K562 (cell line): ENCODE results near the gene KNDC1. TPM values are rescaled to one million over a fixed set of nuclear protein-coding genes. Genes with fewer than 3 reads are reported as not detected.

Source experiments
- ATAC-seq: fragments of 200-7000 bp; cut with Tn5 transposase; 3 replicates; pipeline ENCODE4 v1.9.1; 2020; ENCODE audit warnings: moderate library complexity
- BruUV-seq: library from RNA; stranded (reverse); fragments of 400-500 nt; replicated peaks from 2 replicates; lab custom pipeline; 2021; lab: Mats Ljungman, UMichigan
- CTCF ChIA-PET: fragments of 300-600 bp; formaldehyde crosslinking; extraction: SDS; loops from one replicate; lab custom pipeline; 2021; ENCODE audit warnings: low intra/inter-chr PET ratio; lab: Yijun Ruan, JAX
- POLR2A ChIA-PET: fragments of 300-600, 350-650 bp; sonication (Branson Sonifier 250); formaldehyde crosslinking; extraction: SDS; loops from one replicate; lab custom pipeline; 2021; ENCODE audit warnings: antibody characterized with exemption, inconsistent platforms; lab: Yijun Ruan, JAX
- DNase-seq, 4 experiments: peaks; one replicate each; pipeline versions ENCODE4 v3.0.0 to v3.0.0-alpha.2; 2011 to 2018; ENCODE audit warnings: low spot score in 3 of 4, mixed read lengths in 3 of 4; ENCODE audit errors: extremely low read depth in 1 of 4
- FAIRE-seq: peaks from 2 replicates; lab custom pipeline; 2011; peaks lifted over from hg19 to GRCh38; lab: Jason Lieb, UNC
- H2AFZ ChIP-seq: 2 replicates; pipeline ENCODE4 v1.6.0; 2011; ENCODE audit warnings: low read depth, low read length, control low read depth, inconsistent platforms
- H3K27ac ChIP-seq: fragments of 200-600 bp; 3 replicates; pipeline ENCODE4 v1.8.0; 2011; ENCODE audit warnings: low read depth, mild to moderate bottlenecking, control low read depth, inconsistent platforms, low read length, moderate library complexity, mixed read lengths; ENCODE audit errors: extremely low read depth
- H3K27me3 ChIP-seq, 2 experiments: fragments of 300-600 bp in 1 of 2; 2 replicates in 1 of 2; 3 replicates in 1 of 2; pipeline versions ENCODE4 v1.6.0 to v1.8.0; 2011; ENCODE audit warnings: inconsistent platforms in 2 of 2, low read length in 2 of 2, mild to moderate bottlenecking in 1 of 2, mixed read lengths in 1 of 2, moderate library complexity in 1 of 2; ENCODE audit not compliant: control insufficient read depth in 2 of 2, insufficient read depth in 2 of 2
- H3K36me3 ChIP-seq: fragments of 300-600 bp; 3 replicates; pipeline ENCODE4 v1.8.0; 2011; ENCODE audit warnings: mild to moderate bottlenecking, low read length, inconsistent platforms; ENCODE audit not compliant: control insufficient read depth, insufficient read depth
- H3K4me1 ChIP-seq, 2 experiments: fragments of 200-600 bp in 1 of 2; replicated peaks in 1 of 2; 2 replicates in 1 of 2; 3 replicates in 1 of 2; pipeline versions ENCODE4 v1.5.1 to v1.8.0; 2011; ENCODE audit warnings: inconsistent platforms in 2 of 2, low read length in 2 of 2, mild to moderate bottlenecking in 1 of 2, mixed read lengths in 1 of 2, moderate library complexity in 1 of 2; ENCODE audit not compliant: control insufficient read depth in 2 of 2, insufficient read depth in 2 of 2
- H3K4me2 ChIP-seq: 2 replicates; pipeline ENCODE4 v1.6.1; 2011; ENCODE audit warnings: low read length, control low read depth, inconsistent platforms, mixed read lengths; ENCODE audit not compliant: insufficient read depth
- H3K4me3 ChIP-seq: fragments of 200-600 bp; sonication (generic), shearing (Covaris generic); 2 replicates; pipeline ENCODE4 v1.5.1; 2016; ENCODE audit warnings: control low read depth, inconsistent platforms
- H3K79me2 ChIP-seq: fragments of 200-600 bp; 3 replicates; pipeline ENCODE4 v1.8.0; 2011; ENCODE audit warnings: low read length, inconsistent platforms; ENCODE audit not compliant: control insufficient read depth, insufficient read depth
- H3K9ac ChIP-seq, 2 experiments: 2 replicates each; pipeline versions ENCODE4 v1.6.0 to v1.6.1; 2011; ENCODE audit warnings: low read depth in 2 of 2, low read length in 2 of 2, control low read depth in 1 of 2, inconsistent platforms in 1 of 2, mild to moderate bottlenecking in 1 of 2, mixed read lengths in 1 of 2; ENCODE audit not compliant: insufficient read depth in 1 of 2
- H3K9me1 ChIP-seq: one replicate; pipeline ENCODE4 v1.6.0; 2011; ENCODE audit warnings: inconsistent platforms, mild to moderate bottlenecking, low read length, moderate library complexity; ENCODE audit not compliant: control insufficient read depth, insufficient read depth
- H3K9me3 ChIP-seq: replicated peaks from 2 replicates; pipeline ENCODE4 v1.5.1; 2011; ENCODE audit warnings: low read depth, low read length, inconsistent platforms; ENCODE audit not compliant: control insufficient read depth, insufficient read depth
- H4K20me1 ChIP-seq: replicated peaks from 2 replicates; pipeline ENCODE4 v1.6.1; 2011; ENCODE audit warnings: low read length, inconsistent platforms, mixed read lengths; ENCODE audit not compliant: control insufficient read depth, insufficient read depth
- ATF7 ChIP-seq: fragments of 450-650 bp; IDR thresholded peaks from 2 replicates; pipeline ENCODE4 v1.7.1; 2014; ENCODE audit warnings: mild to moderate bottlenecking, moderate library complexity
- CBX3 ChIP-seq, 2 experiments: IDR thresholded peaks; 1 replicate in 1 of 2; 2 replicates in 1 of 2; pipeline ENCODE4 v1.6.1; 2012; ENCODE audit warnings: inconsistent platforms in 2 of 2, low read length in 2 of 2, borderline replicate concordance in 1 of 2, control low read depth in 1 of 2
- DACH1 ChIP-seq: fragments of 450-650 bp; IDR thresholded peaks from 2 replicates; pipeline ENCODE4 v1.6.1; 2018; ENCODE audit not compliant: partially characterized antibody
- HMG20A ChIP-seq: fragments of 450-650 bp; formaldehyde crosslinking; conservative IDR thresholded peaks from 2 replicates; pipeline ENCODE4 v1.4.0; 2020; ENCODE audit warnings: mild to moderate bottlenecking, mixed read lengths
- ILK ChIP-seq: fragments of 450-650 bp; IDR thresholded peaks from 2 replicates; pipeline ENCODE4 v1.6.1; 2016; ENCODE audit warnings: missing genetic modification characterization, low read depth, mild to moderate bottlenecking, missing compliant biosample characterization, moderate library complexity, borderline replicate concordance
- MGA ChIP-seq: fragments of 450-650 bp; IDR thresholded peaks from 2 replicates; pipeline ENCODE4 v1.6.1; 2016; ENCODE audit warnings: mild to moderate bottlenecking, moderate library complexity
- WGBS: fragments of 100-300 bp; shearing (Covaris generic); methylation state at CpG from one replicate; pipeline ENCODE4 v1.1.6; 2016; ENCODE audit warnings: low coverage, mixed read lengths; ENCODE audit not compliant: insufficient coverage; ENCODE audit errors: missing lambda C conversion rate; 5-methylcytosine and 5-hydroxymethylcytosine counted together
- in situ Hi-C: fragments of 300-500 bp; cut with MboI; formaldehyde crosslinking; loops from 4 replicates; pipeline ENCODE4 v1.15.0; 2018; ENCODE audit warnings: inconsistent platforms, mixed read lengths
- intact Hi-C: fragments of 100-400 bp; cut with micrococcal nuclease; formaldehyde crosslinking; loops from 2 replicates; pipeline ENCODE4 v1.14.2; 2022
- polyA plus RNA-seq, 8 experiments: library from polyadenylated mRNA; depleted of rRNA in 4 of 8; stranded (reverse) in 5 of 8; unstranded in 3 of 8; fragments of >200 nt; fragmentation: Nextera tagmentation in 2 of 8; fragmentation: Illumina TruSeq in 1 of 8; extraction: Ambion mirVana in 2 of 8; extraction: Trizol in 1 of 8; gene quantifications; 2 replicates each; pipeline versions ENCODE4 v1.2.1 to v1.2.3, GENCODE V29; 2011 to 2014; ENCODE audit warnings: inconsistent platforms in 1 of 8, missing spikeins in 1 of 8
- total RNA-seq, 7 experiments: library from RNA; depleted of rRNA in 6 of 7; stranded (reverse); fragments of >200 nt in 6 of 7; fragmentation: Illumina TruSeq in 2 of 7; extraction: Trizol in 2 of 7; gene quantifications; 2 replicates each; pipeline versions ENCODE4 v1.2.1 to v1.2.3, GENCODE V29; 2011 to 2021; ENCODE audit warnings: low replicate concordance in 1 of 7

The KNDC1 gene
- total and polyA plus RNA-seq, 9 of the 15 experiments (the other 6 are each of a cell fraction or from before 2014, with no cell fraction given): 0.07 to 0.26 (median 0.11) TPM; not detected in 6

- no peak overlapping the region for H3K4me3 ChIP-seq
- H3K4me1 ChIP-seq: peaks cover 16 to 92% of the 10 kb centered on the region in 2 experiments
- no peak for ATAC-seq
- no peaks in the 10 kb centered on the region for H4K20me1 ChIP-seq
- H3K27me3 ChIP-seq: no peaks in the 10 kb centered on the region
- BruUV-seq: no TSS peak
- POLR2A ChIA-PET: interaction anchor here (1.3 kb wide), 1 partner anchor 9 kb away, joined by 4 read pairs; no protein-coding TSS in a partner anchor
- H3K36me3 ChIP-seq: no peaks in the 10 kb centered on the region
- H3K9ac ChIP-seq: no peak overlapping the region
- no peaks in the 10 kb centered on the region for H3K9me3 ChIP-seq
- CTCF ChIA-PET: no interaction called here
- H3K4me2 ChIP-seq: no peak overlapping the region
- no peaks in the 10 kb centered on the region for H3K9me1 ChIP-seq
- 73% methylated on average over 5 of the region's 35 CpGs for WGBS
- no peak for FAIRE-seq
- TF ChIP-seq MGA (no peak), HMG20A (CRISPR knock-in tag) (no peak), ATF7 (no peak), DACH1 (no peak), ILK (tag) (no peak), CBX3 (IDR thresholded peaks at IDR 0.05; ENCODE audit: borderline replicate concordance in 1 of 2, low read length in 2 of 2) (no peak)
- H3K27ac ChIP-seq: no peak overlapping the region
- no peak for DNase-seq
- intact Hi-C loops (no loop called here), in situ Hi-C loops (no loop called here)
- no peak overlapping the region for H2AFZ ChIP-seq
- no peaks in the 10 kb centered on the region for H3K79me2 ChIP-seq
Measured at GRCh38 chr10:133271521-133272300, 111.7 kb downstream of the KNDC1 start.
